Right lobe of liver (tissue), 6 donors: Measurements from ENCODE around the gene GPSM3. TPM values are rescaled to one million over a fixed set of nuclear protein-coding genes. Genes with fewer than 3 reads are reported as not detected.

ENCODE experiments used
- ATAC-seq, 4 donors: fragments of 200-7000 bp; cut with Tn5 transposase; one replicate each; pipeline ENCODE4 v1.9.1; 2020; ENCODE audit warnings: mild to moderate bottlenecking in 4 of 4, moderate library complexity in 4 of 4
- DNase-seq, 3 donors: peaks; one replicate each; pipeline ENCODE4 v3.0.0-alpha.2; 2020
- H3K27ac ChIP-seq, 3 donors: fragments of 200-600 bp; one replicate each; pipeline ENCODE4 v1.8.0; 2022
- H3K27me3 ChIP-seq, 2 donors: fragments of 200-600 bp; one replicate each; pipeline ENCODE4 v1.8.0; 2022
- H3K36me3 ChIP-seq, 4 donors: fragments of 200-600 bp; sonication (generic) in 1 of 4; one replicate each; pipeline versions ENCODE4 v1.5.1 to v1.8.0; 2017 to 2022; ENCODE audit warnings: control low read depth in 1 of 4
- H3K4me1 ChIP-seq, 4 donors: fragments of 200-600 bp; sonication (generic) in 1 of 4; one replicate each; pipeline versions ENCODE4 v1.5.1 to v1.8.0; 2017 to 2022; ENCODE audit warnings: control low read depth in 1 of 4
- H3K4me3 ChIP-seq, 3 donors: fragments of 200-600 bp; one replicate each; pipeline ENCODE4 v1.8.0; 2022
- H3K9me3 ChIP-seq, 4 donors: fragments of 200-600 bp; sonication (generic) in 1 of 4; one replicate each; pipeline versions ENCODE4 v1.5.1 to v1.8.0; 2017 to 2022; ENCODE audit warnings: control low read depth in 1 of 4
- POLR2A ChIP-seq: fragments of 450-650 bp; IDR thresholded peaks from one replicate; pipeline ENCODE4 v1.6.1; 2017; ENCODE audit warnings: antibody characterized with exemption, mild to moderate bottlenecking
- WGBS: methylation state at CpG from one replicate; pipeline ENCODE4 v1.1.6; 2018; ENCODE audit warnings: low coverage, low lambda C conversion rate; ENCODE audit not compliant: insufficient coverage; ENCODE audit errors: missing lambda C conversion rate; 5-methylcytosine and 5-hydroxymethylcytosine counted together
- intact Hi-C, 2 donors: fragments of 100-400 bp; cut with DNase I; formaldehyde crosslinking; loops; one replicate each; pipeline versions ENCODE4 v1.11.2 to v1.14.1; 2022
- total RNA-seq, 6 experiments: library from RNA; depleted of rRNA in 2 of 6; stranded (reverse); fragments of >200 nt in 2 of 6; fragmentation: NEBNext Ultra II Directional in 3 of 6; extraction: Animal tissue kit (Norgen Biotek cat#: 25700) in 3 of 6; gene quantifications; one replicate each; pipeline versions ENCODE4 v1.1.0 to v1.2.4, GENCODE V29; 2016 to 2023
- TF ChIP-seq, protein P1 (sequence below), 4 donors: fragments of 200-600 bp in 3 of 4; fragments of 450-650 bp in 1 of 4; IDR thresholded peaks; one replicate each; pipeline versions ENCODE4 v1.5.1 to v1.8.0; 2016 to 2022; ENCODE audit warnings: antibody characterized with exemption in 4 of 4, mild to moderate bottlenecking in 2 of 4
- donor health status: DM: no; HTN: yes; CAD: no.
- donor health status: DM: no; HTN: no; CAD: no.
- donor health status: DM: no; HTN: no; CAD: no.
- donor health status: DM: no; HTN: yes; CAD: no.
- donor health status: DM: no; HTN: yes; CAD: no.

GPSM3 gene
- total RNA-seq, 6 experiments from 2014 or later = 3.7 to 9.2 (median 5.7) TPM

DNA sequence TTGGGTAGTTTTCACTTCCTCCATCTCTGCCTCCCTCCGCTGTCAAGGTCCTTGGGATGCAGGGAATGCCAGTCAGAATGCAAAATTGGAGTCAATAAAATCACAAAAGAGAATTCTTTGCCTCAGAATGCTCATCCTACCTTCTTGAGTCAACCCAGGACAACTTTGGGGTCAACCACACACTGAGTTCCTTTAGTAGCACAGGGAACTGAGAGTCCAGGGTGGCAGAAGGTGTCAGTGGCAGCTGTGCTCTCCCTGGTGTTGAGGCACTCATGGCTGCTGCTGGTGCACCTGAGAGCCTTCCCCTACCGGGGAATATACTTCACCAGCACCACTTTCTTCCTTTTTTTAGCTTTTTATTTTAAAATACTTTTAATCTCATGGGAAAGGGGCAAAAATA, 32.3 kb upstream of the GPSM3 start:
- no peak for DNase-seq
- Histone ChIP-seq H3K4me1 (no peaks in the 10 kb centered on the region), H3K9me3 (no peaks in the 10 kb centered on the region), H3K27me3 (no peaks in the 10 kb centered on the region), H3K36me3 (no peaks in the 10 kb centered on the region), H3K27ac (no peak overlapping the region), H3K4me3 (no peak overlapping the region)
- 69% methylated on average over 2 of the region's 2 CpGs for WGBS
- intact Hi-C loops = no loop called here
- ATAC-seq = no peak
- no peak for TF ChIP-seq POLR2A
- TF ChIP-seq, protein P1, sequence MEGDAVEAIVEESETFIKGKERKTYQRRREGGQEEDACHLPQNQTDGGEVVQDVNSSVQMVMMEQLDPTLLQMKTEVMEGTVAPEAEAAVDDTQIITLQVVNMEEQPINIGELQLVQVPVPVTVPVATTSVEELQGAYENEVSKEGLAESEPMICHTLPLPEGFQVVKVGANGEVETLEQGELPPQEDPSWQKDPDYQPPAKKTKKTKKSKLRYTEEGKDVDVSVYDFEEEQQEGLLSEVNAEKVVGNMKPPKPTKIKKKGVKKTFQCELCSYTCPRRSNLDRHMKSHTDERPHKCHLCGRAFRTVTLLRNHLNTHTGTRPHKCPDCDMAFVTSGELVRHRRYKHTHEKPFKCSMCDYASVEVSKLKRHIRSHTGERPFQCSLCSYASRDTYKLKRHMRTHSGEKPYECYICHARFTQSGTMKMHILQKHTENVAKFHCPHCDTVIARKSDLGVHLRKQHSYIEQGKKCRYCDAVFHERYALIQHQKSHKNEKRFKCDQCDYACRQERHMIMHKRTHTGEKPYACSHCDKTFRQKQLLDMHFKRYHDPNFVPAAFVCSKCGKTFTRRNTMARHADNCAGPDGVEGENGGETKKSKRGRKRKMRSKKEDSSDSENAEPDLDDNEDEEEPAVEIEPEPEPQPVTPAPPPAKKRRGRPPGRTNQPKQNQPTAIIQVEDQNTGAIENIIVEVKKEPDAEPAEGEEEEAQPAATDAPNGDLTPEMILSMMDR (IDR thresholded peaks at IDR 0.05) = no peak

DNA sequence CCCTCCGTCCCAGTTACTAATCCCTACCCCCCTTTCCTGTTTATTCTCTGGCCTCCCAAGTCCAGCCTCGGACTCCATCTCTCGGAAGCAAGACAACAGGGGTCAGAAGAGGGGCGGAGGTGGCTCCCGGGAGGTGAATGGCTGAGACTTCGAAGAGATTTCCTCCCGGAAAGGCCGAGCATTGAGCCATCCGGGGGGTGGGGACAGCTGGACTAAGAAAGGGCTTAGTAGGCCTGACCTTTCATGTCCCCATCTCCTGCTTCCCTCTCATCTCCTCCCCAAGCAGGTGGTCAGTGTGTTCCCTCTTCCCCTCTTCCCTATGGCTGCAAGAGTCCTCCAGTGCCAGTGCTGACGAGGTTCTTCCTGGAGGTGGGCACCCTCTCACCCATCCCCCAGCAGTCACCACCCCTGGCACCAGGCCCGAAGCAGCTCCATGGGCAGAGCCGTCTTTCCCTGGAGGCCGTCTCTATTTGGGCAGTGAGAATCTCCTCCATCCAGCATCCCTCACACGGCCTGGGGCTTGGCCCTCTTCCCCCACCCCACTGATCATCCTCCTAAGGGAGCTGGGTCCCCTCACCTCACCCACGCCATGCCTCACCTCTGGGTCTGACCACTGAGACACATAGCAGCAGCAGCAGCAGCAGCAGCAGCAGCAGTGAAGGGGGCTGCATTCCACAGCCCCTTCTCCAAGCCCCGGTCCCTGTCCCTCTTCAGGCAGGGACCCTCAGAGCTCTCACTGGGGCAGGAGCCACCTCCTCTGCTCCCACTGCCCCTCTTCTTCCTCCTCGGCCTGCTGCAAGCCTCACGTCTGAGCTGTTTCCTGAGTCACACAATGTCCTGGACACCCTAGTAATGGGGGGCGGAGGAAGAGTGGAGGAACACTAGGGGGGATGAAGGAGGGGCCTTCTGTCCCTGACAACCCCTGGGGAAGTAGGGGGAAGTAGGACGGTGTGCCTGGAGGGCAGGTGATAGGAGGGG, 31.1 kb upstream of the GPSM3 start, which contains the start of gene NOTCH4:
TSS of gene NOTCH4 (minus strand) at position 810 of the 978 bp plus-strand sequence. CDS start at position 671, 139 bp downstream.
- no peaks in the 10 kb centered on the region for H3K9me3 ChIP-seq
- intact Hi-C loops = no loop called here
- H3K27me3 ChIP-seq = no peaks in the 10 kb centered on the region
- peak within 1 kb of the TSS in 1 of 3 donors; percentile 43 for H3K27ac ChIP-seq
- WGBS = 37% methylated on average over 18 of the region's 20 CpGs
- H3K36me3 ChIP-seq = no peaks in the 10 kb centered on the region
- ATAC-seq = peak; percentile 68 to 80 (median 74)
- TF ChIP-seq POLR2A = no peak
- TF ChIP-seq, protein P1 (IDR thresholded peaks at IDR 0.05) = no peak
- no peaks in the 10 kb centered on the region for H3K4me1 ChIP-seq
- H3K4me3 ChIP-seq = peak within 1 kb of the TSS; percentile 7 to 25 (median 19)
- peak in 2 of 3 donors; percentile 53 to 55 for DNase-seq

DNA sequence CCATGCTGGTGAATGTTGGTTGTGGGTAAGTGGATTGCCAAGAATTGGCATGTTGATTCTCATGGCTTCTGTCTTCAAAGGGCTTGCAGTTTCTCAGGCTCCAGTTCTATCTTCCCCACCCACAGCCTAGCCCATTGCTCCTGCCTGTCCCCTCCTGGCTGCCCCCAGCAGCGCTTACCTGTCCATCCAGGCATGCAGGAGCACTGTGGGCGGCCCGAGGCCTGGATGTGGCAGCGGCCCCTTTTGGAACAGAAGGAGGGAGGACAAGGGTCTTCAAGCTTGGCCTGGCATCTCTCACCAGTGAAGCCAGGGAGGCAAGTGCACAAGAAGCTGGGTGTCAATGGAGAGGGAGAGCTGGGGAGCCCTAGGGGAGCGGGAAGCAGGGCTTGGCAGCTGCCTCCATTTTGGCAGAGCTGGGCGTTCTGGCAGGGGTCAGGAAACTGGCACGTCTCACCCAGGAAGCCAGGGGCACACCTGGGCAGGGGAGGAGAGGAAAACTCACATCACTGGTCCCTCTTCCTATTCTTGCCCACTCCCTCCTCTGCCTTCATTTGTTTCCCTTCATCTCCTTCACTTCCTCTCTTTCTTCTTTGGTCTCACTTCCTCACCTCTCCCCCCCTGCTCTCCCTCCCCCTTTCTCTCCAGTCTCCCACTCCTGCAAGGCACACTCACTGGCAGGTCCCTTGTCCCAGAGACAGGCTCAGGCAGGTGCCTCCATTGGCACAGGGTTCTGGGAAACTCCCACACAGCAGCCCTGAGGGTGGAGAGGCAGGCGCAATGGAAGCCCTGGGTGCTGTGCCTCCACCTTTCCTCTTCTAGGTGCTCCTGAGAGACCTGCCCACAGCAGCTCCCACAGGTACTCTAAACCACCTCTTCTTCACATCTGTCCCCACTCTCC, 30.1 kb upstream of the GPSM3 start:
- no peak for ATAC-seq
- peak overlapping the region in 2 of 3 donors; percentile 19 to 25 for H3K4me3 ChIP-seq

DNA sequence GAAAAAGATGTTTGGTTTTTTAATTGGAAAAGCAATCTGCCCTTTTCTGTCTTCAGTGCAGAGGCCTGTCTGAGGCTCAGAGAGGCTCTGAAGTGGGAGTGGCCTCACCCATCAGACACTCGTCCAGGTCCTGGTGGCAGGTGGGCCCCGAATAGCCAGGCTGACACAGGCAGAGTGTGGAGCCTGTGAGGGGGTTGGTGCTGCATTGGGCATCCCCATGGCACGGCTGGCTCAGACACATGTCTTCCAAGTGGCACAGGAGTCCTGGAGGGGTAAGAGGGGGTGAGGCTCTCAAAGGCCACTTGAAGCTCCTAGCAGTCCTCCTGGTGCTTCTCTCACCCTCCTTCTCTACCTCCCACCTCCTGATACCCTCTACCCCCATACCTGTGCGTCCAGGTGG, 27.6 kb upstream of the GPSM3 start:
- intact Hi-C loops = no loop called here
- no peaks in the 10 kb centered on the region for H3K9me3 ChIP-seq
- ATAC-seq (no peak), DNase-seq (peak in 1 of 3 donors; percentile 29)
- H3K4me3 ChIP-seq = no peak overlapping the region
- no peaks in the 10 kb centered on the region for H3K36me3 ChIP-seq
- WGBS = no CpG with 5 or more reads among the region's 4 CpGs
- no peaks in the 10 kb centered on the region for H3K27me3 ChIP-seq
- no peaks in the 10 kb centered on the region for H3K4me1 ChIP-seq
- no peak for TF ChIP-seq POLR2A
- TF ChIP-seq, protein P1 (IDR thresholded peaks at IDR 0.05) = no peak
- H3K27ac ChIP-seq = no peak overlapping the region

More for the DNA sequence above, 30.1 kb upstream of the GPSM3 start:
- Histone ChIP-seq H3K9me3 (no peaks in the 10 kb centered on the region), H3K27ac (no peak overlapping the region), H3K27me3 (no peaks in the 10 kb centered on the region), H3K36me3 (no peaks in the 10 kb centered on the region), H3K4me1 (no peaks in the 10 kb centered on the region)
- intact Hi-C loops = no loop called here
- peak in 1 of 3 donors; percentile 31 for DNase-seq
- WGBS = 80% methylated on average over 3 of the region's 8 CpGs
- TF ChIP-seq, protein P1 (IDR thresholded peaks at IDR 0.05) = no peak
- no peak for TF ChIP-seq POLR2A
